Ascending aorta (tissue), 2 donors: ENCODE results near the gene TIMP2. TPM values are rescaled to one million over a fixed set of nuclear protein-coding genes. Genes with fewer than 3 reads are reported as not detected.
"Not testable (repeated sequence)": the region's sequence is repeated elsewhere in the genome, so short reads cannot be mapped to it uniquely, and the experiment has no call there.

Experiments used
- DNase-seq, 2 donors: peaks; one replicate each; pipeline ENCODE4 v3.0.0-alpha.2; 2019; ENCODE audit warnings: low spot score in 2 of 2
- H3K27ac ChIP-seq, 2 donors: fragments of 200-600 bp; sonication (generic); one replicate each; pipeline ENCODE4 v1.5.1; 2016 to 2017; ENCODE audit warnings: mild to moderate bottlenecking in 1 of 2
- H3K27me3 ChIP-seq: fragments of 200-600 bp; sonication (generic); one replicate; pipeline ENCODE4 v1.5.1; 2017
- H3K36me3 ChIP-seq, 2 donors: fragments of 200-600 bp; sonication (generic); one replicate each; pipeline ENCODE4 v1.5.1; 2016
- H3K4me1 ChIP-seq, 2 donors: fragments of 200-600 bp; sonication (generic); one replicate each; pipeline ENCODE4 v1.5.1; 2016 to 2017; ENCODE audit warnings: mild to moderate bottlenecking in 1 of 2
- H3K4me3 ChIP-seq, 2 donors: fragments of 200-600 bp; sonication (generic); one replicate each; pipeline ENCODE4 v1.5.1; 2016 to 2017; ENCODE audit warnings: mild to moderate bottlenecking in 1 of 2
- H3K9me3 ChIP-seq, 2 donors: fragments of 200-600 bp; sonication (generic); one replicate each; pipeline ENCODE4 v1.5.1; 2016
- intact Hi-C: fragments of 100-400 bp; cut with DNase I; formaldehyde crosslinking; loops from one replicate; pipeline ENCODE4 v1.15.1; 2023
- total RNA-seq: library from RNA; depleted of rRNA; stranded (reverse); fragments of >200 nt; gene quantifications from one replicate; pipeline ENCODE4 v1.1.0, GENCODE V29; 2016
- TF ChIP-seq, protein P1 (sequence below), 3 experiments: fragments of 200-600 bp in 2 of 3; fragments of 450-650 bp in 1 of 3; sonication (generic) in 2 of 3; IDR thresholded peaks; one replicate each; pipeline ENCODE4 v1.5.1; 2016 to 2019; ENCODE audit warnings: antibody characterized with exemption in 3 of 3, mild to moderate bottlenecking in 1 of 3, moderate library complexity in 1 of 3

TIMP2 gene
- total RNA-seq, 1 donor from 2014 or later, result 278 TPM

DNA sequence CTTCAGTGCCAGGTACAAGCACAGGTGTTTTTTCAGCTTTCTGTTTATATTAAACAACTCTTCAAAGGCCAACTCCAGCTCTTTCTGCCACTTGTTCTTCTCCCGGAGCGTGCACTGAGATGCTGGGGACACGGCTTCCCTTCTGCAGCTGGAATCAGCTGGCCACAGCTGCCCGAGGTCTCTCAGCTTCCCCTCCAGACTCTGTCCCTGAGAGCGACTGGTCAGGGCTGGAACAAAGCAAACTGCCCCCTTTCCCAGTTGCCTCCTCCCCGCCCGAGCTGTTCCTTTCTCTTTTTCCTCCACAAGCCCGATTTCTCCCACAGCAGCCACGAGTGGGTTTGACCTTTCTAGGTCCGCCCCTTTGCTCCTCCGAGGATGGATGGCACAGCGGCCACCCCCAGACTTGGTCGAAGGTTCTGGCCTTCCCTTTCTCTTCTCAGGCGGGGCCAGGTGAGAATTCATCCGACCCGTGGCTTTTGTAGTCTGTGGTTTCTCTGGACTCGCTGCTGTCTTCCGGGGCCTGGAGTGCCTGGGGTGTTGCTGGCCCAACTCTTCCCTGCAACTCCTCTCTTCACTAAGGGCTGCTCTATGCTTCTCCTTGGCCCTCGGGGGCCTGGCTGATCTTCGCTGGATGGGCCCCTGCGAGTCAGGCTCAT, 33.7 kb downstream of the TIMP2 start:
- Histone ChIP-seq H3K27ac (no peak overlapping the region), H3K4me3 (no peak overlapping the region), H3K9me3 (no peaks in the 10 kb centered on the region), H3K27me3 (no peaks in the 10 kb centered on the region), H3K4me1 (peaks cover 5 to 47% of the 10 kb centered on the region in 2 donors), H3K36me3 (peaks cover 0 to 14% of the 10 kb centered on the region in 2 donors)
- TF ChIP-seq, protein P1, sequence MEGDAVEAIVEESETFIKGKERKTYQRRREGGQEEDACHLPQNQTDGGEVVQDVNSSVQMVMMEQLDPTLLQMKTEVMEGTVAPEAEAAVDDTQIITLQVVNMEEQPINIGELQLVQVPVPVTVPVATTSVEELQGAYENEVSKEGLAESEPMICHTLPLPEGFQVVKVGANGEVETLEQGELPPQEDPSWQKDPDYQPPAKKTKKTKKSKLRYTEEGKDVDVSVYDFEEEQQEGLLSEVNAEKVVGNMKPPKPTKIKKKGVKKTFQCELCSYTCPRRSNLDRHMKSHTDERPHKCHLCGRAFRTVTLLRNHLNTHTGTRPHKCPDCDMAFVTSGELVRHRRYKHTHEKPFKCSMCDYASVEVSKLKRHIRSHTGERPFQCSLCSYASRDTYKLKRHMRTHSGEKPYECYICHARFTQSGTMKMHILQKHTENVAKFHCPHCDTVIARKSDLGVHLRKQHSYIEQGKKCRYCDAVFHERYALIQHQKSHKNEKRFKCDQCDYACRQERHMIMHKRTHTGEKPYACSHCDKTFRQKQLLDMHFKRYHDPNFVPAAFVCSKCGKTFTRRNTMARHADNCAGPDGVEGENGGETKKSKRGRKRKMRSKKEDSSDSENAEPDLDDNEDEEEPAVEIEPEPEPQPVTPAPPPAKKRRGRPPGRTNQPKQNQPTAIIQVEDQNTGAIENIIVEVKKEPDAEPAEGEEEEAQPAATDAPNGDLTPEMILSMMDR (IDR thresholded peaks at IDR 0.05), result no peak
- DNase-seq, result no peak
- intact Hi-C loops, result no loop called here

GRCh38 chr17:78890498-78890897, 34.7 kb downstream of the TIMP2 start:
- peaks cover 0 to 42% of the 10 kb centered on the region in 2 donors for H3K4me1 ChIP-seq
- no peaks in the 10 kb centered on the region for H3K27me3 ChIP-seq
- intact Hi-C loops, result no loop called here
- H3K4me3 ChIP-seq, result no peak overlapping the region
- peak; percentile 46 to 84 for DNase-seq
- H3K27ac ChIP-seq, result peak overlapping the region; percentile 34
- H3K9me3 ChIP-seq, result no peaks in the 10 kb centered on the region
- TF ChIP-seq, protein P1 (IDR thresholded peaks at IDR 0.05), result no peak
- H3K36me3 ChIP-seq, result peaks cover 0 to 14% of the 10 kb centered on the region in 2 donors

- intact Hi-C loops, H3K4me3 ChIP-seq, H3K27me3 ChIP-seq, H3K9me3 ChIP-seq, DNase-seq: not testable (repeated sequence)
- peaks cover 0 to 14% of the 10 kb centered on the region in 2 donors for H3K36me3 ChIP-seq
- peaks cover 0 to 42% of the 10 kb centered on the region in 2 donors for H3K4me1 ChIP-seq
- H3K27ac ChIP-seq, result peak overlapping the region; percentile 26 to 34
Observed at GRCh38 chr17:78890096-78890495, 35.1 kb downstream of the TIMP2 start.

GRCh38 chr17:78889531-78889930, 35.7 kb downstream of the TIMP2 start:
- Histone ChIP-seq H3K4me1 (peaks cover 5 to 44% of the 10 kb centered on the region in 2 donors), H3K9me3 (no peaks in the 10 kb centered on the region), H3K27ac (peak overlapping the region; percentile 12 to 26), H3K27me3 (no peaks in the 10 kb centered on the region), H3K4me3 (no peak overlapping the region), H3K36me3 (peaks cover 0 to 14% of the 10 kb centered on the region in 2 donors)
- intact Hi-C loops, result no loop called here
- DNase-seq, result no peak
- TF ChIP-seq, protein P1 (IDR thresholded peaks at IDR 0.05), result no peak

- intact Hi-C loops, result no loop called here
- peaks cover 10 to 45% of the 10 kb centered on the region in 2 donors for H3K4me1 ChIP-seq
- no peaks in the 10 kb centered on the region for H3K27me3 ChIP-seq
- TF ChIP-seq, protein P1 (IDR thresholded peaks at IDR 0.05), result no peak
- H3K36me3 ChIP-seq, result peaks cover 0 to 14% of the 10 kb centered on the region in 2 donors
- H3K4me3 ChIP-seq, result no peak overlapping the region
- peak overlapping the region; percentile 18 to 26 for H3K27ac ChIP-seq
- no peak for DNase-seq
- no peaks in the 10 kb centered on the region for H3K9me3 ChIP-seq
Observed at GRCh38 chr17:78888941-78889518, 36.2 kb downstream of the TIMP2 start.

- Histone ChIP-seq H3K27ac (peak overlapping the region in 1 of 2 donors; percentile 7), H3K9me3 (no peaks in the 10 kb centered on the region), H3K4me1 (peaks cover 19 to 46% of the 10 kb centered on the region in 2 donors), H3K36me3 (peaks cover 0 to 8% of the 10 kb centered on the region in 2 donors), H3K27me3 (no peaks in the 10 kb centered on the region), H3K4me3 (no peak overlapping the region)
- DNase-seq, result no peak
- TF ChIP-seq, protein P1 (IDR thresholded peaks at IDR 0.05), result no peak
- intact Hi-C loops, result no loop called here
Observed at GRCh38 chr17:78886954-78887353, 38.2 kb downstream of the TIMP2 start.
